Measurements from ENCODE around the gene ZBTB38. TPM values are rescaled to one million over a fixed set of nuclear protein-coding genes. Genes with fewer than 3 reads are reported as not detected.

Gene ZBTB38
- total and polyA plus RNA-seq, 2 experiments from 2014 or later, result 8.7 to 11.5 TPM

- no peak for TF ChIP-seq ZNF462 (CRISPR knock-in tag; IDR thresholded peaks at IDR 0.05)
- TF ChIP-seq CREB1 (CRISPR knock-in tag; IDR thresholded peaks at IDR 0.05; ENCODE audit: low read depth), result no peak
- no peak for TF ChIP-seq ZNF114 (CRISPR knock-in tag; IDR thresholded peaks at IDR 0.05)
Observed at GRCh38 chr3:141334627-141335250, 33.6 kb upstream of the ZBTB38 start (continued).

GRCh38 chr3:141335531-141336061, 32.7 kb upstream of the ZBTB38 start:
- DNase-seq (ENCODE audit: low spot score) (no peak), ATAC-seq (no peak; the same call in 2 of the 3 replicates)
- Histone ChIP-seq H3F3A (replicated peaks; ENCODE audit: low read depth) (no peaks in the 10 kb centered on the region), H4K20me1 (replicated peaks; ENCODE audit: insufficient read depth) (no peaks in the 10 kb centered on the region), H3K4me1 (ENCODE audit: insufficient read depth) (peaks cover 8% of the 10 kb centered on the region), H2AFZ (peak overlapping the region; percentile 94; the same call in 1 of the 2 replicates), H3K79me2 (replicated peaks; ENCODE audit: insufficient read depth) (no peaks in the 10 kb centered on the region), H3K27ac (ENCODE audit: low read depth) (no peak overlapping the region), H3K4me2 (no peak overlapping the region), H3K4me3 (no peak overlapping the region), H3K27me3 (ENCODE audit: insufficient read depth) (no peaks in the 10 kb centered on the region), H3K9me2 (ENCODE audit: insufficient read depth) (peaks cover 11% of the 10 kb centered on the region), H3K36me3 (ENCODE audit: insufficient read depth) (no peaks in the 10 kb centered on the region)
- Mint-ChIP-seq H3K36me3 (ENCODE audit: low read depth) (no peaks in the 10 kb centered on the region), H3K4me1 (peaks cover 17% of the 10 kb centered on the region), H3K27me3 (ENCODE audit: insufficient read depth, low read depth, poor library complexity) (peaks cover 5% of the 10 kb centered on the region), H3K4me3 (no peak overlapping the region), H3K9me3 (no peaks in the 10 kb centered on the region; the same call in 2 of the 3 replicates), H3K27ac (no peak overlapping the region)
- no peak for TF ChIP-seq POLR2AphosphoS5 (IDR thresholded peaks at IDR 0.05; ENCODE audit: low read depth)

Measured in GM23338 (cell line).